MM.1S (cell line): ENCODE results near the gene MYLK2.

ENCODE experiments used
- DNase-seq: peaks from one replicate; pipeline ENCODE4 v3.0.0-alpha.2; 2015
- H2AFZ ChIP-seq: fragments of 300-600 bp; sonication (generic); 2 replicates; pipeline ENCODE4 v1.6.0; 2016; ENCODE audit warnings: antibody characterized with exemption, low read length
- H3F3A ChIP-seq: fragments of 300-600 bp; sonication (generic); 2 replicates; pipeline ENCODE4 v1.6.1; 2016; ENCODE audit warnings: mild to moderate bottlenecking, antibody characterized with exemption, low read length, moderate library complexity, mixed read lengths; ENCODE audit not compliant: insufficient read depth
- H3K27ac ChIP-seq: fragments of 300-600 bp; sonication (generic); 2 replicates; pipeline ENCODE4 v1.5.1; 2016; ENCODE audit warnings: mild to moderate bottlenecking, low read length
- H3K27me3 ChIP-seq: fragments of 300-600 bp; sonication (generic); replicated peaks from 2 replicates; pipeline ENCODE4 v1.6.0; 2016; ENCODE audit warnings: low read length; ENCODE audit not compliant: insufficient read depth
- H3K36me3 ChIP-seq: fragments of 300-600 bp; sonication (generic); replicated peaks from 2 replicates; pipeline ENCODE4 v1.6.1; 2016; ENCODE audit warnings: mild to moderate bottlenecking, low read length, mixed read lengths; ENCODE audit not compliant: insufficient read depth
- H3K4me1 ChIP-seq: fragments of 300-600 bp; sonication (generic); 2 replicates; pipeline ENCODE4 v1.6.1; 2016; ENCODE audit warnings: low read length, mixed read lengths
- H3K4me2 ChIP-seq: fragments of 300-600 bp; sonication (generic); 2 replicates; pipeline ENCODE4 v1.6.0; 2016; ENCODE audit warnings: low read depth, low read length
- H3K4me3 ChIP-seq: fragments of 300-600 bp; sonication (generic); 2 replicates; pipeline ENCODE4 v1.5.1; 2016; ENCODE audit warnings: low read length, mixed read lengths
- H3K79me2 ChIP-seq: fragments of 300-600 bp; sonication (generic); 2 replicates; pipeline ENCODE4 v1.6.1; 2016; ENCODE audit warnings: mixed run types, low read length, mixed read lengths
- H3K9ac ChIP-seq: fragments of 300-600 bp; sonication (generic); 2 replicates; pipeline ENCODE4 v1.6.1; 2016; ENCODE audit warnings: low read length, mixed read lengths
- H3K9me2 ChIP-seq: fragments of 300-600 bp; sonication (generic); replicated peaks from 2 replicates; pipeline ENCODE4 v1.6.1; 2016; ENCODE audit warnings: mild to moderate bottlenecking, low read length, mixed read lengths; ENCODE audit not compliant: insufficient read depth
- H3K9me3 ChIP-seq: fragments of 300-600 bp; sonication (generic); replicated peaks from 2 replicates; pipeline ENCODE4 v1.6.1; 2016; ENCODE audit warnings: mild to moderate bottlenecking, low read length, mixed read lengths; ENCODE audit not compliant: insufficient read depth
- H4K20me1 ChIP-seq: fragments of 300-600 bp; sonication (generic); 2 replicates; pipeline ENCODE4 v1.6.1; 2016; ENCODE audit warnings: mild to moderate bottlenecking, low read length, moderate library complexity, mixed read lengths; ENCODE audit not compliant: insufficient read depth
- EZH2 ChIP-seq: fragments of 300-600 bp; sonication (generic); optimal IDR thresholded peaks from 2 replicates; pipeline ENCODE3; 2017; ENCODE audit warnings: low read depth, mild to moderate bottlenecking, antibody characterized with exemption, low read length, mixed read lengths
- EZH2phosphoT487 ChIP-seq: fragments of 300-600 bp; sonication (generic); IDR thresholded peaks from 2 replicates; pipeline ENCODE4 v1.6.1; 2018; ENCODE audit warnings: antibody characterized with exemption, low read length
- TF ChIP-seq, protein P1 (sequence below): fragments of 300-600 bp; sonication (generic); IDR thresholded peaks from 2 replicates; pipeline ENCODE4 v1.5.1; 2016; ENCODE audit warnings: antibody characterized with exemption, low read length, mixed read lengths

MYLK2 gene

GRCh38 chr20:31840906-31841816 lies 22.0 kb downstream of the MYLK2 start:
- Histone ChIP-seq H3K27me3 (peaks cover 80% of the 10 kb centered on the region), H3K9ac (no peak overlapping the region), H3K4me3 (no peak overlapping the region), H3K79me2 (no peaks in the 10 kb centered on the region), H3K4me1 (peaks cover 19% of the 10 kb centered on the region), H3K4me2 (no peak overlapping the region), H3K9me3 (no peaks in the 10 kb centered on the region), H2AFZ (no peak overlapping the region), H3K36me3 (no peaks in the 10 kb centered on the region), H4K20me1 (no peaks in the 10 kb centered on the region), H3F3A (no peaks in the 10 kb centered on the region), H3K9me2 (no peaks in the 10 kb centered on the region), H3K27ac (no peak overlapping the region)
- no peak for DNase-seq
- TF ChIP-seq EZH2 (no peak), EZH2phosphoT487 (no peak)
- TF ChIP-seq, protein P1, sequence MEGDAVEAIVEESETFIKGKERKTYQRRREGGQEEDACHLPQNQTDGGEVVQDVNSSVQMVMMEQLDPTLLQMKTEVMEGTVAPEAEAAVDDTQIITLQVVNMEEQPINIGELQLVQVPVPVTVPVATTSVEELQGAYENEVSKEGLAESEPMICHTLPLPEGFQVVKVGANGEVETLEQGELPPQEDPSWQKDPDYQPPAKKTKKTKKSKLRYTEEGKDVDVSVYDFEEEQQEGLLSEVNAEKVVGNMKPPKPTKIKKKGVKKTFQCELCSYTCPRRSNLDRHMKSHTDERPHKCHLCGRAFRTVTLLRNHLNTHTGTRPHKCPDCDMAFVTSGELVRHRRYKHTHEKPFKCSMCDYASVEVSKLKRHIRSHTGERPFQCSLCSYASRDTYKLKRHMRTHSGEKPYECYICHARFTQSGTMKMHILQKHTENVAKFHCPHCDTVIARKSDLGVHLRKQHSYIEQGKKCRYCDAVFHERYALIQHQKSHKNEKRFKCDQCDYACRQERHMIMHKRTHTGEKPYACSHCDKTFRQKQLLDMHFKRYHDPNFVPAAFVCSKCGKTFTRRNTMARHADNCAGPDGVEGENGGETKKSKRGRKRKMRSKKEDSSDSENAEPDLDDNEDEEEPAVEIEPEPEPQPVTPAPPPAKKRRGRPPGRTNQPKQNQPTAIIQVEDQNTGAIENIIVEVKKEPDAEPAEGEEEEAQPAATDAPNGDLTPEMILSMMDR = no peak

DNA sequence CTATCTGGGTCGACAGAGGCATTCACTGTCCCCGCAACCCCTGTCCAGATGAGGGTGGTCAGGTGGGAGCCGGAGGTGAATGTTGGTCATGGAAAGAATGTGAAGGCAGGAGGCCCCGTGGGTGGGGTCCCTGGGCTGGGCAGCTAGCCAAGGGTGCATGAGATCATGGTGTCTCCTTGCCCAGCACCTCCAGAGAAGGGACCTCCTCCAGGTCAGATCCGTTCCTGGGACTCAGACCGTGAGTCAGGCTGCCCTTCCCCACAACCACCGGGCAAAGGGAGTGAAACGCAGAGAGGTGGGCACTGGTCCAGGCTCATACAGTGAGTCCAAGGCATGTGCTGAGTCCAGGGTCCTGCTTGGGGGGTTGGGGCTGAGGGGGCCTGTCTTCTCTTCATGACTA lies 22.8 kb downstream of the MYLK2 start:
- Histone ChIP-seq H3K4me3 (no peak overlapping the region), H3K9ac (no peak overlapping the region), H4K20me1 (no peaks in the 10 kb centered on the region), H3K36me3 (no peaks in the 10 kb centered on the region), H3K27ac (no peak overlapping the region), H3K9me3 (no peaks in the 10 kb centered on the region), H3K79me2 (no peaks in the 10 kb centered on the region), H3K4me2 (no peak overlapping the region), H2AFZ (no peak overlapping the region), H3F3A (0 out of 2 replicates have a peak, but pooled peaks cover 2% of the 10 kb centered on the region), H3K9me2 (no peaks in the 10 kb centered on the region), H3K4me1 (peaks cover 16% of the 10 kb centered on the region), H3K27me3 (peaks cover 85% of the 10 kb centered on the region)
- no peak for TF ChIP-seq EZH2
- TF ChIP-seq, protein P1 = no peak
- no peak for TF ChIP-seq EZH2phosphoT487
- no peak for DNase-seq

GRCh38 chr20:31842471-31843157 lies 23.5 kb downstream of the MYLK2 start:
- H3K4me2 ChIP-seq = no peak overlapping the region
- 0 out of 2 replicates have a peak, but pooled peaks cover 2% of the 10 kb centered on the region for H3F3A ChIP-seq
- DNase-seq = no peak
- H3K36me3 ChIP-seq = no peaks in the 10 kb centered on the region
- H3K9me3 ChIP-seq = no peaks in the 10 kb centered on the region
- TF ChIP-seq EZH2 (no peak), EZH2phosphoT487 (no peak)
- TF ChIP-seq, protein P1 = no peak
- no peak overlapping the region for H2AFZ ChIP-seq
- no peak overlapping the region for H3K9ac ChIP-seq
- peaks cover 11% of the 10 kb centered on the region for H3K4me1 ChIP-seq
- no peaks in the 10 kb centered on the region; the same call in 1 of the 2 replicates for H4K20me1 ChIP-seq
- no peaks in the 10 kb centered on the region for H3K9me2 ChIP-seq
- peaks cover 89% of the 10 kb centered on the region for H3K27me3 ChIP-seq
- H3K4me3 ChIP-seq = no peak overlapping the region
- no peak overlapping the region for H3K27ac ChIP-seq
- no peaks in the 10 kb centered on the region for H3K79me2 ChIP-seq
